Islet of Langerhans (tissue), 1 donor: ENCODE data around the gene MRPL14.
"Not testable (repeated sequence)": the region's sequence is repeated elsewhere in the genome, so short reads cannot be mapped to it uniquely, and the experiment has no call there.

Source experiments
- FAIRE-seq: peaks from one replicate; lab custom pipeline; 2011; peaks lifted over from hg19 to GRCh38; lab: Jason Lieb, UNC

Gene MRPL14

DNA sequence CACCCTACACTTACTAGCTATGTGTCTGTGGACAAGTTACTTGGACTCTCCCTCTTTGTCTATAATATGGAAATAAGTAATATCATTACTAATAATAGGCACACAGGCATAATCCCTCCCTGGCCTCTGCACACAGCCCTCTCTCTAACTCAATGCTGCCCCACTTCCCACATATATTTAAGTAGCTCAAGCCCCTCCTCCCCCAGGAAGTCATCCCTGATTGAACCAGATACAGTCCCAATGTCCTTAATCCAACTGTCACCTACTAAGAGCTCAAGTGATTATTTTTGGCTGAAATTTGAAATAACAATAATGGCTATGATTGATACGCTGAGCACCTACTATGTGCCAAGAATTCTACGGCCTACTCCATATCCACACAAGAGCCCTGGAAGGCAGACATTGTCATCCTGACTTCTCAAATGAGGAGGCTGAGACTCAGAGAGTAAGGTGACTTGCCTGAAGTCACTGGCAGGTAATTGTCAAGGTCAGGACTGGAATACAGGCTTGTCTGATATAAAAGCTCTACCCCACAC lies 29.4 kb downstream of the MRPL14 start:
- FAIRE-seq, result no peak

- FAIRE-seq, result no peak
Measured at GRCh38 chr6:44096612-44097011, 30.6 kb downstream of the MRPL14 start.

- not testable (repeated sequence) for FAIRE-seq
Measured at GRCh38 chr6:44095243-44095623, 32.0 kb downstream of the MRPL14 start.

DNA sequence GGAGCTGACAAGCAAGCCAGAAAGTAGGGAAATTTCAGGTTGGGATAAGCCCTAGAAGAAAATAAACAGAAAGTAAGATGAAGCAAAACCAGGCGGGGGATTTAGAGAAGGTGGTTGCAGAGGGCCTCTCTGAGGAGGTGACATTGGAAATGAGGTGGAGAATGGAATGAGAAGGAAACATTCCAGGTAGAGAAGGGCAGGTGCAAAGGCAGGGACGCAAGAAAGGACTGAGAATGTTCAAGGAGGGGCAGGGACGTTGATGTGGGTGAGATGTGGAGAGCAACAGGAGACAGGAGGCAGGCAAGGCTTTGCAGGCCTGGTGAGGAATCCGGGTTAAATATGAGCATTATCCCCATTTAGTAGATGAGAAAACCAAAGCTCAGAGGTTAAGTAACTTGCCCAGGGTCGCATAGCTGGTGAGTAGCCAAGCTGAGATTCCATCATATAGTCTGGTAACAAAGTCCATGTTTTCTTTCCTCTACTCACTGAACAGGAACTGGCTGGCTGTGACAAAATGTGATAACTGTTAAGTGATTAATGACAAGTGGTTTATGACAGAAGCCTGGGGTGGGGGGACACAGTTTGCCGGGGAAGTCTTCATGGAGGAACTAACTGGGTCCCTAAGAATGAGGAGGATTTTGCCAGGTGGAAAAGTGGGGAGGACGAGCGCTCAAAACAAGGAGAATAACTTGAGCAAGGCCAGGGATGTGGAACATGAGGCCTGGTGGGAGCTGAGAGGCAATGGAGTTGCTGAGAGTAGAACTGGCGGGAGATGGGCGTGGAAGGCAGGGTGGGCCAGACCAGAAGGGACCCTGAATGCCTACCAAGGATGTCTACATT lies 32.6 kb downstream of the MRPL14 start:
- FAIRE-seq, result no peak

GRCh38 chr6:44093750-44094402 lies 33.4 kb downstream of the MRPL14 start:
- no peak for FAIRE-seq

DNA sequence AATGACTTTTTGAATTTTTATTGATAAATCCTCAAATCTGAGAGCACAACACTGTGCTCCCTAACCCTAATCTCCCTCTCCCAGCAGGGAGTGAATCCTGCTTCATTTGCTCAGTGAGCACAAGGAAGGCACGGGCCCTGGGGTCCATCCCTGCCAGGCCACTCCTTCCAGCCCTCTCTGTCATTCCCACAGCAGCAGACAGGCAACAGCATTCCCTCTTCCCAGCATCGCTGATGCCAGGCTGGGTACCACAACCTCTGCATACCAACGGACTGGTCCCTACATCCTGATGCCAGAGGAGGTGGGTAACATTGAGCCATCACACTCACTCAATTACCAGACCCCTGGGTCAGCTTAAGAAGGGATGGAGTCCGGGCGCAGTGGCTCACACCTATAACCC lies 34.2 kb downstream of the MRPL14 start:
- no peak for FAIRE-seq

- no peak for FAIRE-seq
Measured at GRCh38 chr6:44091981-44092884, 35.0 kb downstream of the MRPL14 start.

DNA sequence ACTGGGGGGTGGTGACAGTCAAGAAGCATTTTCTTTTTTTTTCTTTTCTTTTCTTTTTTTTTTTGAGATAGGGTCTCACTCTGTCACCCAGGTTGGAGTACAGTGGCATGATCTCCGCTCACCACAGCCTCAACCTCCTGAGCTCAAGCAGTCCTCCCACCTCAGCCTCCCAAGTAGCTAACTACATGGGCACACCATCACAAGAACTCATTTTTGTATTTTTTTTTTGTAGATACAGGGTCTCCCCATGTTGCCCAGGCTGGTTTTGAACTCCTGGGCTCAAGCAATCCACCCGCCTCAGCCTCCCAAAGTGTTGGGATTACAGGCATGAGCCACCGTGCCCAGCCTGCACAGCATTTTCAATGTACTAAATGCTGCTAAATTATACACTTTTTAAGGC lies 35.9 kb downstream of the MRPL14 start:
- FAIRE-seq, result not testable (repeated sequence)

DNA sequence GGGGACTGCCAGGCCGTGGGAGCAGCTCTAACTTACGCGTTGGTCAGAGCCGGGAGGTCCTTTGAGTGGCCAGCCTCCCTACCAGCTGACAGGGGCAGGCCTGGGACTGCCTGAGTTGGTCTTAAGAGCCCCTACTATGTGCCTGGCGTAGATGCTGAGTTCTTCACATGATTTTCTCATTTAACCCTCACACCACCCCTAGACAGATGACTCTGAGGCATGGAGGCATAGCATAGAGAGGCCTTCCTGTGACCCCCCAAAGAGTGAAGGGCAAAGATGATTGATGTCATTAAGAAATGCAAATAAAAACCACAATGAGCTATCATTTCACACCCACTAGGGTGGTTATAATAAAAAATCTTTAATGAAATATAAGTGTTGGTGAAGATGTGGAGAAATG lies 36.8 kb downstream of the MRPL14 start:
- no peak for FAIRE-seq

DNA sequence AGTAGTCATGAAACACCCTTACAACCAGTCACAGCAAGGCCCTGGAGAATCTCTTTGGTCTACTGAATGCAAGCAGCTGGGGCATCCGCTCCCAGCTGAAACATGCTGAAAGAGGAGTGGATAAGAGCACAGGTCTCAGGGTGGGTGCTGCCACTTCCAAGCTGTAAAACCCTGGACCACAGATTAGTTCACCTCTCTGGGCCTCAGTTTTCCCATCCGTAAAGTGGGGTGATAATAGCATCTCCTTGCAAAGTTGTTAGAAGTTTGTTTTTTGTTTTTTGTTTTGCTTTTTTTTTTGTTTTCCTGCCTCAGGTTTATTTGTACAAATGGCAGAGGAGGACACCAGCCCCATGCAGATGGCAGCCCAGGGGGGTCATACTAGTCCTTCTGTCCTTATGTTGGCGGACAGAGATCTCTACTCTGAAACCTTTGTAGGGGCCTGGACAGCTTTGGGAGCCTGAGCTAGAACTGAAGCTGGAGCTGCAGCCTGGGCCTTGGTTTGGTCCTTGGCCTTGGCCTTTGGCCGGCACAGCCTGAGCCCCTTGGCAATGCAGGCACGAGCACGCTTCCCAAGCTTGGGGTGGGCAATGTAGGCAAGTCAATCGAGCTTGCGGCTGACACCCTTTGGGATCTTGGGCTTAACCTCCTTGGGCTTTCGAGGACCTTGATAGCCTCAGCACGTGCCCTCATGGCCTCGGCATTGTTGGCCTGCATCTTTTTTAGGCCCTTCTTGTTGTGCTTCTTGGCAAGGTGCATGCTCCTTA lies 38.2 kb downstream of the MRPL14 start:
- FAIRE-seq, result no peak

- no peak for FAIRE-seq
Measured at GRCh38 chr6:44087623-44088022, 39.6 kb downstream of the MRPL14 start.

- FAIRE-seq, result no peak
Measured at GRCh38 chr6:44086931-44087574, 40.2 kb downstream of the MRPL14 start.

DNA sequence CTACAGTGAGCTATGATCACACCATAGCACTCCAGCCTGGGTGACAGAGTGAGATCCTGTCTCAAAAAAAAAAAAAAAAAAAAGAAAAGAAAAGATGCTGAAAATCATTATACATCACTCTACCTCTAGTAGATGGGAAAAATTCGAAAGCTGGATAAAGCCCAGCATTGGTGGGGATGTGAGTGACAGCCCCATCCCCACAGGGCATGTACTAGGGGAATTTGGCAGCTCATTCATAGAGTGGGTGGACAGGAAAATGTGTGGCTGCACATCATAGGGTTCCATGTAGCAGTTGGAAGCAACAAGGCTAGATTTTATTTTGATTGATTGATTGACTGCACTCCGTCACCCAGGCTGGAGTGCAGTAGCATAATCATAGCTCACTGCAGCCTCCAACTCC lies 42.0 kb downstream of the MRPL14 start:
- FAIRE-seq, result no peak

GRCh38 chr6:44084231-44085014 lies 42.8 kb downstream of the MRPL14 start:
- no peak for FAIRE-seq

DNA sequence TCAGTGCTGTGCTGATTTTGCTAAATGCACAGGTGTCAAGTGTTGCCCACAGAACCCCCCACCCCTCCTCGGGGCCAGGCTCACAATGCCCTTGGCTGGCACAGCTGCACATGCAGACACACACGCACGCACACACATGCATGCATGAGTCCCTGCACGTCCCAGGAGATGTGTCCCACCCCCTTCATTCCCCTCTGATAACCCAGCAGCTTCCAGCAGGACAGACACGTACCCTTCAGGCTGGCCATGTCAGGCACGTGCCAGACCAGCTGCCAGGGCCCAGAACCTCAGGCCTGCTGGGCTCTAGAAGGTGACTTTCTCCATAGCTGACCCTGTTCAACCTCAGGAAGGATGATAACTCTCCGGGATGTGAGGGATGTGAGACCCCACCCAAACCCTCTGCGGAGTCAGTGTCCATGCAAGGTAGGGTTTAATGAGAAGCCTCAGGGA lies 44.4 kb downstream of the MRPL14 start:
- FAIRE-seq, result no peak

GRCh38 chr6:44081753-44082152 lies 45.5 kb downstream of the MRPL14 start:
- FAIRE-seq, result no peak

GRCh38 chr6:44080561-44081521 lies 46.4 kb downstream of the MRPL14 start:
- no peak for FAIRE-seq

- no peak for FAIRE-seq
Measured at GRCh38 chr6:44079672-44080071, 47.6 kb downstream of the MRPL14 start.
